Activated naive CD4-positive, alpha-beta T cell treated with anti-CD3 and anti-CD28 coated beads, Interleukin-2, amount 50 U/mL, for 16 hours (primary cell): Measurements from ENCODE around the gene CASK.

Source experiments
- DNase-seq: peaks from one replicate; pipeline ENCODE4 v3.0.0-alpha.2; 2020

The CASK gene

DNA sequence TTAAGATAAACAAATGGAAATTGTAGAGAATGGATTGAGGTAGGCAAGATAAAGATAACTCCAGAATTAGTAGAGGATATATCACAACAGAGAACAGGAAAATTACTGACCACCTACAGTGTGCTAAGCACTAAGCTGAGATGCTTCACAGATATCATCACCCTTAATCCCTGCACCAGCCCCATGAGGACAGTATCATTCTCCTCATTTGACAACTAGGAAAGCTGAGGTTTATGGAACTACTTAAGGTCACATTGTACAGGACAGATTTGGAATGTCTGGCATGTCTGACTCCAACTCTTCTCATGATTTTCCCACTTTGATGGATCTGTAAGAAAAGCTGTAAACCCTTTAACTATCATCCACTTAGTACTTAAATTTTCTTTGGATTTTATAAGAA, 95.5 kb downstream of the CASK start:
- DNase-seq, result no peak

DNA sequence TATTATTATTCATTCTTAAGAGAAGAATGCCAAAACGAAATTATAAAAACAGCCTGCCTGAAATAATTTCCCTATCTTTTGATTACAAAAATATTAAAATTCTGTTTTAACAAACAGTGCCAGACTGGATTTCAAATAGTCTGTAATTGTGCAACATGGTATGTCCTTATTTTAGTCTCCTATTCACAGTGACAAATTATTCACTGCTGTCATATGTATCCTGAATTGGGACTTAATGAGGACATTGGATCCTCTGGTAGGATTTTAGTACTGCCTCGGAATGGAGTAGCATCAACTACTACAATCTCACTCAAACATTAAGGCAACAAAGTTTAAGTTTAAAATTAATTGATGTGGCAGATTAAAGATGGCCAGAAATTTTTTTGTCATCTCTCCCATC, 97.6 kb downstream of the CASK start:
- no peak for DNase-seq

DNA sequence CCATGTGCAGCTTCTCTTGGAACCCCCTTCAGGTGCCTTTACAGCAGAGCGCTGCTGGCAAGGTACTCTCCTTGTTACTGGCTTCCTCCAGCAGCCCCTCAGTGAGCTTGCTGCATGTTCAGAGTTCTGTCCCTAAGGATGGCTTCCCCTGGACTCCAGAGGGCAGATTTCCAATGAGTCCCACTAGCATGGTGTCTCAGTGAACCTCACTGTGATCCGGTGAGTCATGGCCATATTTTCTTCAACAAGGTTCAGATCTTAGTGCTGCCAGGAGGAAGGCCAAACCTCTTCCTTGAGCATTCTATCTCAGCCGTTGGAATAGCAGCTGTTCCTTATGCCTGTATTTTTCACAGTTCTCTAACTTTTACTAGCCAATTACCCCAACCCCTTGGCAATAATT, 98.8 kb downstream of the CASK start:
- no peak for DNase-seq

DNA sequence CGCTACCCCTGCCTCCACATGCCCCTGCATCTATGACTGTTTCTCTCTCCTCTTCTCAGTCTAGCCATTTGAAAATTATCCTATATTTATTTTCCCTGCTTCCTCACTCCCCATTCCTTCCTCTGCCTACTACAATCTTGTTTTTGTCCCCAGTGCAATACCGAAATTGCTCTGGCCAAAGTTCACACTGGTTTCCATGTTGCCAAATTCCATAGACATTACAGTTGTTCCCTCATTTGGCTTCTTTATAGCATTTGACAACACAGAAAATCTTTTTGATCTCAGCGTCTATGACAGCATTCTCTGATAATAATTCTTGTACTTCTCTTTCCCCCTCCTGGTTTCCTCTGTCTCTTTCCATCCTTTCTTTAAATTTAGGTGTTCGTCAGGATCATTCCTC, 100.0 kb downstream of the CASK start:
- no peak for DNase-seq

DNA sequence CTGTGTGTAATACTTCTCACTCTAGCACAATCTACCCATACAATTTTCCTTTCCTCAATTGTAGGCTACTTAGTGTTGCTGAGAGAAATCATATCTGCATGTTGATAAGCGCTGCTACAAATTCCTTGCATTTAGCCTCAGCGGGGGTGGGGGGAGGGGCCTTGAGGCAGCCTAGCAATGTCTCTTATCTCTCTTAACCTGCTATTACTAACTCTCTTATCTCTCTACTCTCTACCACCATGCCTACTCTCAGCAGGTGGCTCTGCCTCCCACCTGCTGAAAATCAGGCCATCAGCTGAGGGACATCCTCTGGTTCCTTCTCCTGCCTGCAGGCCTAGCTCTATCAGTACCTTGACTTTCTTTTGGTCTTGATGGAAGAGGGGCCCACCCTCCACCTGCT, 100.5 kb downstream of the CASK start:
- DNase-seq, result no peak

DNA sequence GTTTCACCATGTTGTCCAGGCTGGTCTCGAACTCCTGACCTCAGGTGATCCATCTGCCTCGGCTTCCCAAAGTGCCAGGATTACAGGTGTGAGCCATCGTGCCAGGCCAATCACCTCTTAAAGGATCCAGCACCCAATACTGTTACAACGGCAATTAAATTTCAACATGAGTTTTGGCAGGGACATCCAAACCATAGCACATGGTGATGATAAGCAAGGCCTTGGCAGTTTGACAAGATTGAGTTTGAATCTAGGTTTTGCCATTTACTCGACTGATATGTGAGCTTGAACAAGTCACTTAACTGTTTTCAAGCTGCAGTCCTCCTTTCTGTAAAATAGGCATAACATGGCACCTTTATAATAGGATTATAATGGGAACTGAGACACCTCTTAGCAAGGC, 115.3 kb downstream of the CASK start:
- DNase-seq, result no peak

DNA sequence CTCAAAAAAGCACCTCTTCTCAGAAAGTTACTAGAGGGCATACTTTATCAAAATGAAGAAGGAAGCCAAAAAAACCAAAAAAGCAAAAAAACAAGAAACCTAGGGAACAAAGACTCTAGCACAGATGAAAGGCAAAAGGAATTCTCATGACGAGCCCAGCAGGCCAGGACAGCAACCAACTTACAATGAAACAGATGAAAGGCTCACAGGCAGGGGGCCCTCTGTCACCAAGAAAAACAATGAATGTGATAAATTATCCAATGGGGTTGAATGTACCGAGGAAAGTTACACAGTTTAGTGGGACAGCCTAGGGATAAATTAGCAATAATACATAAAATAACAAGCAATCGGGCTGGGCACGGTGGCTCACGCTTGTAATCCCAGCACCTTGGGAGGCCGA, 120.4 kb downstream of the CASK start:
- DNase-seq, result no peak

DNA sequence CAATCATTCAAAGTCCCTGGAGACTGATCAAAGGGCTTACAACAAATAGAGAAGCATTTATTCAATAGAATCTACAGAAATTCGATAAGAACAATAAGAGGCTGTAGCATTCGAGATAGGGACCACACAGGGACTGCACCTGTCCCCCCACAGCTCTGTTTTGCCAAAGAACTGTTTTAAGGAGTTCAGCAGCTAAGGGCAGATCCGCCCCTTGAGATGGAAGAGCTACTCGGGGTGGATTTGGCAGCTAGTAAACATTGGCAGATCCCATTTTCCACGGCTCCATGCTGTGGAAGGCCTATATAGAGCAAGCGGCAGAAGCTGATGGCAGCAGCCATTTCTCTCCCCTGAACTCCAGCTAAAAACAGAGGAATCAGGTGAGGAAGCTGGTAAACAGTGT, 123.7 kb downstream of the CASK start:
- DNase-seq, result no peak

DNA sequence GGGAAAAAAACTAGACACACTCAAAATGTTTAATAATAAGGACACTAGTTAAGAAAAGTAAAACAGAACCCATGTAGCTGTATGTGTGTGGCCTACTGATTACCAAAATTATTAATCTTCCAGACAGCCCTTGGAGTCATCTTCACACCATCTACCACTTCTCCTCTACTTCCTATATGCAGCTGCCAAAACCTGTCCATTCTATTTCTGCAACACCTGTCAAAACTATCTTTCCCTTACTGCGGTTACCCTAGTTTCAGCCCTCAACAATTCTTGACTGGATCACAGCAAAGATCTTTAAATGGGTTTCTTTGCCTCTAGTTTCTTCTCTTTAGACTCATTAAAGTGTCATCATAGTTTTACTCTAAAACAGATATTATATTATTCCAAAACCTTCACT, 126.8 kb downstream of the CASK start:
- no peak for DNase-seq

DNA sequence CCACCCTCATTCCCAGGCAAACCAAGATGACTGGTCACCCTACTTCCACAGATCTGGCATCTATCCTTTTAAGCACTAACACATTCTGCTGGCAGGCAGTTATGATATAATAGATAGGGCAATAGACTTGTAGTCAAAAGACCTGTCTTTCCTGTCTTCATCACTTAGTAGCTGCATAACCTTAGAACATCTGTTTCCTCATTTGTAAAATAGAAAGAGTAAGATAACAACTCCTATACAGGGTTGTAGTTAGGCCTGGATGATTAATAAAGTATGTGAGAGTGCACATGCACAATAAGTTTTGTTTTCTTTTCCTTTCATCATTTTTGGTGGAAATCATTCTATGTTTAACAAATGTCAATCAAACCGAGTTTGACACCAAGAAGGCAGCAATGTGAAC, 127.3 kb downstream of the CASK start:
- no peak for DNase-seq

DNA sequence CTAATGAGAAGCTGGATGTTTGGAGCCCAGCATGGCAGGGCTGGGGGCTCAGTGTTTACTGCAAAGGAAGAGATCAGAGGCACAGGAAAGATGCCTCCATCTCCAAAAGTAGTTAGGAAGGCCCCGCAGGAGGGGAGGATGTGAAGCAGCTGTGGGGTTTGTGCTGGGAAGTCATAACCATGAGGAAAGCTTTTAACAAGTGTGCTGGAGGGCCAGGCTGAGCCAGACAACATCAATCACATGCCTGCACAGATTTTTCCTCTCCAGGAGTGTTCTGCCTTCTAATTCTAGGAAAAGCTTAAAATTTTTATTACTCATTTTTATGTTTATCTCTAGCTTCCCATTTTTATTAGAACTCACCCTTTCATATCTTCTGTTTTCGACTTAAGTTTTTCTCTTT, 134.0 kb downstream of the CASK start:
- no peak for DNase-seq

DNA sequence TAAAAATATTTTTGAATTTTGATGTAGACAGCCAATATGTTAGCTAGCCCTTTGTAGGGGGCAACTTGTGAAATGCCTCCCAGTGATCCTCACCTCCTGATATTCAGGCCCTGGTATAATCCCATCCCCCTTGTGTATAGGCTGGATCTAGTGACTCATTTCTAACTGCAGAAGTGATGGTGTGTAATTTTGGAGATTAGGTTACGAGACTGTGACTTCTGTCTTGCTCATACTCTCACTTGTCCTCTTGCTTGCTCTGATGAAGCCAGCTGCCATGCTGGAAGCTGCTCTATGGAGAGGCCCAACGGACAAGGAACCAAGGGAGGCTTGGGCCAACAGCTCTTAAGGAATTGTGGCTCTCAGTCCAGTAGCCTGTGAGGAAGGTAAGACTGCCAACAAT, 137.7 kb downstream of the CASK start:
- DNase-seq, result no peak

DNA sequence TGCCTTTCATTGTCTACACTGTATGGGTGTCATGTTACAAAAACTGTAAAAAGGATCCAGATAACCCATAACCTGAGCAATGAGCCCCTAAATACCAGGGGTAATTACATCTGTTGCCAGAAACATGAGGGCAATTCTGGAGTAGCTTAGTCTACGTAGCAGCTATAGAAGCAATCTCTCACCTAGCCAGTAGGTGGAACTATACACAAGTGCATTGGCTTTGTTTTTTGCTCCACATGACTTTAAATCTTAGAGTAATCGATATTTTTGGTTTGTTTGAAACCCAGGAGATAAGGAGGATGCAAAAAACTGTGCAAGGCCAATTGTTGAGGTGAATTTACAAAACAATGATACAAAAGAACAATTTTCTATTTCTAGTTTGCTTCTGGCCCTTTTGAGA, 141.9 kb downstream of the CASK start:
- no peak for DNase-seq

DNA sequence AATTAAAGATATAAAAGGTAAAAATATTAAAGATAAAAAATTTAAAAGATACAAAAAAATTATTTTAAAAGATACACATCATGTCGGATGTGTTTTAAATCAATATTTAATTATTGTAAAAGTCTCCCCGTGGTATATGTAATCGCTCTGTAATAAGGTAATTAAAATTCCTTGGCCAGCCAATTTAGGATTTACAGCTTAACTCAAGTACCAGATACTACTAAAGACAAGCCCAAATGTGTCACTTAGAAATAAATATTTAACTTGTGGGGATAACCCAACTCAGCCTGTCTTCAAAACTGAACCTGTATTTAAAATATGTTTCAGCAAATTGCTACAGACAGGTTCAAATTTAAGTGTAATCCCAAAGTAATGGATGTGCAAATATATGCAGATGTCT, 143.4 kb downstream of the CASK start:
- no peak for DNase-seq

DNA sequence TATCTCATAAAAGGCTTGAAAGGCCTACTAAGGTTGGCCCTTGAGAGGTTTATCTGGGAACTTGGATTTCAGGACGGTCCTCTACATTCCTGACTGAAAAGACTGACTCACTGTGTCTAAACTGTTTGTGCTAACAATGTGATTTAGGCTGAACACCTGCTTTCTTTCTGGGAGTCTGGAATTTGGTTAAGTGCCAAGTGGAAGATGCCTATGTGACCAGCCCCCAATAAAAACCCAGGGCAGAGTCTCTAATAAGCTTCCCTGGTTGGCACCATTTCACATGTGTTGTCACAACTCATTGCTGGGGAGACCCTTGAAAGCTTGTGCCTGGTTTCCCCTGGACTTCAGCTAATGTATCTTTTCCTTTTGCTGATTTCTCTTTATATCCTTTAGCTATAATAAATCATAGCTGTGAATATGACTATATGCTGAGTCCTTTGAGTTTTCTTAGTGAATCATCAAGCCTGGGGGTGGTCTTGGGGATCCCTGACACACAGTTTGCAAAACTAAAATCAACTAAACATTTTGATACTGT, 144.3 kb downstream of the CASK start:
- no peak for DNase-seq

DNA sequence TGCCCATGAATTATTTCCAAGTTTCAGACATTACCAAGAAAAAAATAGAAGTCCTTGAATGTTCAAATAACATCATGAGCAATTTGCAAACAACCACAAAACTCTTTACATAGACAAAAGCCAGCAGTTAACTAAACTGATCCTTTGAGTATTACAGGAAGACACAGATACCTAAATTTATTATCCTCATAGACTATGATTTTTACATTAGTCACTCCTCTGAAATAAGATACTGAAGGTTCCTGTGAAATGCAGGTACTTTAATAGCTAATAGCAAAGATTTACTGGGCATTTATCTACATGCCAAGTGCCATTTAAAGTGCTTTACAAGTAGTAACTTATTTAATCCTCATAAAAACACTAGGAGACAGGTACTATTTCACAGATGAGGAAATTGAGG, 161.7 kb downstream of the CASK start:
- no peak for DNase-seq

DNA sequence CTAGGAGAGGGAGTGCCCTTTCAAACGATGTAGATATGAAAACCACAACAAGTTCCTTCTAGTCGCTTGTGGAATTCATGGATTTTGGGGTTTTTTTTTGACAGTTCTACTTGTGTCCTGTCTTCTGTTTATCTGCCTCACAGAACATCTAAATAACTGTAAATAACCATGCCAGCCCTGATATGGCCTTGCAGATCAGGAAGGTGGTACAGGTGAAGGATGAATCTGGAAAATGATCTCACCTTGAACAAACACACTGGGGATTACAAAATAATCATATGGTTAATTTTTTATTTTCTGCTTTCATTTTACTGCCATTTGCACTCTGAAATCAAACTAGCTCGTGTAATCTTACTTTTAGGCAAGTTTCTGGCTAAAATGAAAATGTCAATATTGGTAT, 162.2 kb downstream of the CASK start:
- no peak for DNase-seq

DNA sequence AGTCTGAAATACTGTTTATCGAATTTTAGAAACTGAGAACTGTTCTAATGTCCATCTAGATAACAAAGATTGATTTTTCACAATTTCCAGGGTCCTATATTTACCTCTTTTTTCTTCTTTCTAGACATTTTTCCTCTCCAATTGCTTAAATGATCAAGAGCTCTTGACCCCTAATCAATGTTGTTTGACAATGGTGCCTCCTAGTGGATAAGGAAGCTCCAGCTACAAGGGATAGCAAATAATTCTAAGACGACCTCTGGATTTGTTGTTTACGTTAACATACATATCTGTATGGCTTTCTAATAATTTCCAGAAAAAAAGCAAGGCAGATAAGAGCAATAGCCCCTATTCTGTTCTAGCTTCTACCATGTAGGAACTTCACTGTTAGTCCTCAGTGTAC, 163.5 kb downstream of the CASK start:
- no peak for DNase-seq

DNA sequence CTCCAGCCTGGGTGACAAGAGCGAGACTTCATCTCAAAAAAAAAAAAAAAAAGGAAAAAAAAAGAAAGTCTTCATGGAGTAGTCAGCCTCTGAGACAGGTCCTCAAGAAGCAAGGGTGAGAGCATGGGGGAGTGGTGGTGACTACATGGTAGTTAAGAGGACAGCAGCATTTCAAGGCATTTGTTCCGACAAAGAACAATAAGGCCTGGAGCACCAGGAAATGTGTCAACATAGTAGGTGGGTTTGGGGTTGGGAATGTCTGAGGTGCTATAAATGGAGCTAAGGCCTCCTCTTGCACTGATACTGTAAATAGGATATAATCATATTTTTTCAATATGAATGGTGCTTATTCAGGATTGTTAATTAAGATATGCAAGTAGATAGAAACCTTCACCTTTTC, 165.0 kb downstream of the CASK start:
- DNase-seq, result no peak

DNA sequence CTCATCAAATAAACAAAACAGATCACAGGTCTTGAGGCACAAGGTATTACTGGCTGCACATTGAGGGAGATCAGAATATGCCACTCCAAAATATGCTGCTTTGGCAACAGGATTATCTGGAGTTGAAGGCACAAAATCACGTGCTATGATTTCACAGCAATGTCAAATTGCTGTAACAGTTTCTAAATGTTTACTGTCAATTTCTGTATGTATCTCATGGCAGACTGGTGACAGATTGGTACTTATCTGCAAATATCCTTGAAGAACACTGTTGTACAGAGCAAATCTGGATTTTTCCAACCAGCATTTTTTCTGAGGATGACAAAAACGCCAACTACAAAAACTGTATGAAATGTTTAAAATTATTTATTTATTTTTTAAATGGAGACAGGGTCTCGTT, 172.6 kb downstream of the CASK start:
- no peak for DNase-seq

DNA sequence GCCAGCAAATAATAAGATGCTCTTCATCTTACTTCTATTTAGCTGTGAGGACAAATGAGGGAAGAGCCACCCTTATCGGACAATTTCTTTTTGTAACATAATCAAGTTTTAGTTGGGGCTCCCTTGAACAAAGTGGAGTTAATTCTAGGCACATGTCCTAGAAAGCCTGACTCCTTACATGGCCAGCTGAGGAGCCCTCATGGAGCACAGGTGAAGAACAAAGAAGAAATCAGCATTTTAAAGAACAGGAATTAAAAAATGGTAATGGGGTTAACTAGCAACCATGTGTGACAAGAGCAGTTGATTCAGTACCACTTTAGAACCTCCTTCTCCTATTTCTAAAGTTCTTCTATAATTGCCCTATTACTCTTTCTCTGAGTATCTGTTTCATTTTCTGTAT, 183.5 kb downstream of the CASK start:
- DNase-seq, result no peak

DNA sequence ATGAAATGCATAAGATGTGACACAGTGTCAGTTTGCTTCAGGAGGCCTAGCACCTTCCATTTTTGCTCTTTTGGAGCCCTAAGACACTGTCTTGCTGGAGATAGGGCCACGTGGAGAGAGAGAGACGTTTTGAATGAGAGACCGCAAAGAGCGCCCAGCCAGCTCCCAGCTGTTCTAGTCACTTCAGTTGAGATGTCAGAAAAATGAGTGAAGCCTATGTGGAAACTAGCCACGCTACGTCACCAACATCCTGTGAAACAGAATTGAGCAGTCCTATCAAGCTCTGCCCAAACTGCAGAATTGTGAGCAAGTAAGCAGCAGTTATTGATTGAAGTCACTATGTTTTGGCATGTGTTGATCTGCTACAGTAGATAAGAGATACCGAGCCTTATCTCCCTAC, 186.3 kb downstream of the CASK start:
- no peak for DNase-seq

DNA sequence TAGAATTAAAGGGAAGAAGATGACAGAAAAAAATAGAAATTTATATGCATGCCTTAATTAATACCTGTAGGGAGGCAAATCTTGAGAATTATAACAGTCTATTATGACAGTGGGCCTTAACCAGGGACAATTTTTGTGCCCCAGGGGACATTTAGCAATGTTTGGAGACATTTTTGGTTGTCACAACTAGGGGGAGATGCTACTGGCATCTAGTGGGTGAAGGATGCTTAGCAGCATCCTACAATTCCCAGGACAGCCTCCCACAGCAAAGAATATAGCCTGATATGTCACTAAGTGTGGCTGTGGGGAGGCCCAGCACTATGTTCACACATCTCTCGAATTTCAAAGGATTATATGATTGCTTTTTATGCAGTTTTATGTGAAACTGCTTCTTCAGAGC, 188.8 kb downstream of the CASK start:
- no peak for DNase-seq

DNA sequence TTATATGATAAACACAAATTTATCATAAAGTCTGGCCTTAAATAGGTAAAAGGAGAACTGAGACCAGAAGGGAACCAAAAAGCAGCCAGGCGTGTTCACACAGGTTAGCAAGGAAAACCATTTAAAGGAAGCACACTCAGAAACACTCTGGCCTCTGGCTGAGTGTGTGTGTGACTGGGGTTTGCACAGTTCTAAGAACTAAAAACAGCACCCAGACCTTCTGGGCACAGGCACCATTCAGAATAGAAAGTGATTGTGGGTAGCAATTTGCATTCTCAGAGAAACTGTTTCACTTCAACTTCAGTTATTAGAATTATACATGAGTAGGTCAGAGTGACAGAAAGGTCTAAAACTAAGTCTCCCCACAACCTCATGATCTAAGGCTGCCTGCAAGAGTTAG, 189.4 kb downstream of the CASK start:
- no peak for DNase-seq

DNA sequence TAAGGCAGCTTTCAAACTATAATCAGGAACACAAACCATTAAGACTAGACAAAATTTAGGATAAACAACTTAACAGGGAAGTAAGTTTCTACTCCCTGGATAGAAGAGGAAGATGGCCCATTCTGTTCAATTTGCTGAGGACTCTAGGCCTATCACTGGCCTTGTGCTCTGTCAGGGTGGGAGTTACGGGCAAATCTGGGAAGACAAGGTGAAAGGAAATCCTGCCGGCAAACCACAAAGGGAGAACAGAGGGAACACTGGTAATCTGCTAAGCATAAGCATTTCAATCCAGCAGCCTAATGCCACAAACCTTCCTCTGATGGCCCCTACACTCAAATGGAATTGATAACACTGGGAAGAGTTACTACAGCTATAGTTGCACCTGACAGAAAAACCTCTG, 191.1 kb downstream of the CASK start:
- no peak for DNase-seq

DNA sequence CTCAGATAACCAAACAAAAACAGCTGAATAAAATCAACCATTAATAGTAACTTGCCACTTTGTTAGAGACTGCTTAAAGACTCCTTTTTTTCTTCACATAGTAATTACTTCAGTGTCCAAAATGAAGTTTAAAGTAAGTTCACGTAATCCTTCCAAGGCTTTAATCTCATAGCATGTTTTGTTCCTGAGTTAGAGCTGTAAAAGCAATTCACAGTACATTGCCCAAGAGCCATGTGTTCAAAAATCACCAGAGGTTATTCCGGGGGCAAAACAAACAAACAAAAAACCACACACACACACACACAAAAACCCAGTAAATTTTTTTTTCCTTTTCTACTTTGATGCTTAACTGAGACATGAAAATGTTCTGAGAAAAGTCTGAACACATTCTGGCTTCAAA, 193.3 kb downstream of the CASK start:
- DNase-seq, result no peak
